ENCODE data around the gene ANKLE1. TPM values are rescaled to one million over a fixed set of nuclear protein-coding genes. Genes with fewer than 3 reads are reported as not detected.
"Not testable (repeated sequence)": the region's sequence is repeated elsewhere in the genome, so short reads cannot be mapped to it uniquely, and the experiment has no call there.

Gene ANKLE1
- total RNA-seq, 2 donors from 2014 or later = 0.22 to 0.67 TPM

DNA sequence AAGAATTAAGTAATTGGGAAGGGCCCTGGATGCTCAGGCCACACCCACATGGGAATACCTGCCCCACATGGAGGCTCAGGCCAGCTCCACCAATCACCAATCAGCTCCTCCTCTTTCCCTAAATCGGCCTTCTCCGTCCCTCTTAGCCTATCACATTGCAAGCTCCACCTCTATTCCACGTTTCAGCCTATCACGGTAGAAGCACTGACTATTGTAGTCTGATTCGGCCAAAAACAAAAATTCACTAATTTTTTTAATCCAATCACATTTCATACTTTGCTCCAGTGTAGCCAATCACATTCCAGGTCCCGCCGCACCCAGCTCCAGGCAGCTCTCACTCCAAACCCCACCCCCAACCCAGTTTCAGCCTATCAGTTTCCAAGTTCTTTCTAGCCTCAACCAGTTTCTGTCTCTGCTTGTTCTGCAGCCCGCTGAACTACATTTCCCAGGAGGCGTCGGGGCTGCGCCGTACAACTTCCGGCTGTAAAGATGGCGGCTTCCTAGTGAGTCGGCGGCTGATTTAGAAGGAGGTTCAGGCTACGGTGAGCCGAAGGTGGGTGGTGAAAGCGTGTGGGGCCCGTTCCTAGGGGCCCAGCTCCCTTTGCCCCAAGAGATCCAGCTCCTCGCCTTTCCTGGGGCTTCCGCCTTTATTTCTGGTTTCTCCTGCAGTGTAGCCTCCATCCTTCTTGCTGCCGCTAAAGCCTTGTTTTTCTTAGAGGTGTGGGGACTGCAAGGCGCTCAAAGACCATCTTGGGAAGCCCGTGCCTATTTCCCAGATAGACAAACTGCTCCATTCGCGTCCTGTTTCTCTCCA, 14.5 kb upstream of the ANKLE1 start, which contains the start of gene BABAM1:
Gene BABAM1, plus strand, starts transcription at position 469 of the 814 bp plus-strand sequence. CDS start 1,364 bp downstream, outside the sequence.
- ATAC-seq = peak; percentile 96
- peak; percentile 93 to 97 for DNase-seq
- intact Hi-C loops (cut with DNase I, micrococcal nuclease) = no loop called here

DNA sequence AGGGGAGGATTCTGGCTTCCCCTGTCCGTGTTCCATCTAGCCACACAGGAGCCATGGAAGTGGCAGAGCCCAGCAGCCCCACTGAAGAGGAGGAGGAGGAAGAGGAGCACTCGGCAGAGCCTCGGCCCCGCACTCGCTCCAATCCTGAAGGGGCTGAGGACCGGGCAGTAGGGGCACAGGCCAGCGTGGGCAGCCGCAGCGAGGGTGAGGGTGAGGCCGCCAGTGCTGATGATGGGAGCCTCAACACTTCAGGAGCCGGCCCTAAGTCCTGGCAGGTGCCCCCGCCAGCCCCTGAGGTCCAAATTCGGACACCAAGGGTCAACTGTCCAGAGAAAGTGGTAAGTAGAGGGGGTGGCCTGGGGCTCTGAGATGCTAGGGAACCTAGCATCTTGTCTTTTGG, 12.9 kb upstream of the ANKLE1 start:
- DNase-seq = no peak
- ATAC-seq = no peak
- intact Hi-C loops (cut with DNase I, micrococcal nuclease) = no loop called here

DNA sequence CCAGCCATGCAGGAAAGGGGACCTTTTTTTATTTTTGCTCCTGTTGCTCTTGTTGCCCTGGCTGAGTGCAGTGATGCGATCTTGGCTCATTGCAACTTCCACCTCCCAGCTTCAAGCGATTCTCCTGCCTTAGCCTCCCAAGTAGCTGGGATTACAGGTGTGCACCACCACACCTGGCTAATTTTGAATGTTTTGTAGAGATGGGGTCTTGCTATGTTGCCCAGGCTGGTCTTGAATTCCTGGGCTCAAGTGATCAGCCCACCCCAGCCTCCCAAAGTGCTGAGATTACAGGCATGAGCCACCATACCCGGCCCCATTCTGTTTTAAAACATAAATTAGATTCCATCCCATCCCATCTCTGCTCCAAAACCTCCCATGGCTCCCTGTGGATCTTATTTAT, 6.8 kb upstream of the ANKLE1 start:
- DNase-seq; ATAC-seq; intact Hi-C loops (cut with DNase I, micrococcal nuclease): not testable (repeated sequence)

GRCh38 chr19:17275441-17276175, 6.1 kb upstream of the ANKLE1 start:
- intact Hi-C loops (cut with DNase I, micrococcal nuclease) = no loop called here
- DNase-seq = no peak

DNA sequence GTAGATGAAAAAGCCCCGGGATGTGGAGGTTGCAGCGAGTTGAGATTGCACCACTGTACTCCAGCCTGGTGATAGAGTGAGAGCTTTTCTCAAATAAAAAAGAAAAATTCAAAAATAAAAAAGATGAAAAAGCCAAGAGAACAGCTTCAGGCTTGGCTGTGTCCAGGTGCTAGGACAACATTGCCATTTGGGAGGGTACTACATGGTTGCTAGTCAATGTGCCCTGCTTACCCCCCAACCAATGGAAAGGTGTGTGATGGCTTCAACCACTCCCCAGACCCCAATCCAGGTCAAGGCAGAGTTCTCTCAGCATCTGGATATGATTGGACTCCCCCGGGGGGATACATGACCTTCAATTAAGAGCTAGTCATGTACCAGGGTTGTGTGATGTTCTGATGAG, 2.3 kb upstream of the ANKLE1 start:
- intact Hi-C loops (cut with DNase I, micrococcal nuclease) = no loop called here
- ATAC-seq (no peak), DNase-seq (no peak)

More at GRCh38 chr19:17275441-17276175, 6.1 kb upstream of the ANKLE1 start:
- ATAC-seq = no peak

- intact Hi-C loops (cut with DNase I, micrococcal nuclease) = loop anchor here (5.0 to 10.0 kb wide), 3 partner anchors 75 to 218 kb away; no protein-coding TSS in a partner anchor
- DNase-seq = peak; percentile 81 to 92
- peak; percentile 98 for ATAC-seq
Measured at GRCh38 chr19:17282488-17283125, 906 bp downstream of the ANKLE1 start.

DNA sequence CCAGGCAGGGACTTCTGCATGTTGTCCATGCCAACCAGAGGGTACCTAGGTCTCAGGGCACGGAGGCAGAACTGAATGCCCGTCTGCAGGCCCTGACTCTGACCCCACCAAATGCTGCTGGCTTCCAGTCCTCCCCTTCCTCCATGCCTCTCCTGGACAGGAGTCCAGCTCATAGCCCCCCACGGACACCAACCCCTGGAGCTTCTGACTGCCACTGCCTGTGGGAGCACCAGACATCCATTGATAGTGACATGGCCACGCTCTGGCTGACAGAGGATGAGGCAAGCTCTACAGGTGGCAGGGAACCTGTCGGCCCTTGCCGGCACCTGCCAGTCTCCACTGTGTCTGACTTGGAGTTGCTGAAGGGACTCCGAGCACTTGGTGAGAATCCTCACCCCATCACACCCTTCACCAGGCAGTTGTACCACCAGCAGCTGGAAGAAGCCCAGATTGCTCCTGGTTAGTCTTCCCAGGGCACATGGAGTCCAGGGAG, 1.8 kb downstream of the ANKLE1 start:
- DNase-seq = no peak
- ATAC-seq = no peak
- intact Hi-C loops (cut with DNase I, micrococcal nuclease) = loop anchor here (5.0 to 10.0 kb wide), 3 partner anchors 76 to 219 kb away; no protein-coding TSS in a partner anchor

GRCh38 chr19:17285415-17286135, 3.9 kb downstream of the ANKLE1 start:
- DNase-seq (no peak), ATAC-seq (no peak)
- intact Hi-C loops (cut with DNase I, micrococcal nuclease) = loop anchor here in 1 of 2 donors (10.0 kb wide), 2 partner anchors 81 to 221 kb away; no protein-coding TSS in a partner anchor

- intact Hi-C loops (cut with DNase I, micrococcal nuclease) = loop anchor here in 1 of 2 donors (10.0 kb wide), 2 partner anchors 81 to 221 kb away; no protein-coding TSS in a partner anchor
- ATAC-seq = no peak
Measured at GRCh38 chr19:17286263-17286662, 4.6 kb downstream of the ANKLE1 start.

GRCh38 chr19:17286752-17287151, 5.1 kb downstream of the ANKLE1 start:
- no peak for ATAC-seq
- DNase-seq = no peak
- intact Hi-C loops (cut with DNase I, micrococcal nuclease) = loop anchor here in 1 of 2 donors (10.0 kb wide), 2 partner anchors 82 to 222 kb away; no protein-coding TSS in a partner anchor

More at GRCh38 chr19:17286263-17286662, 4.6 kb downstream of the ANKLE1 start:
- no peak for DNase-seq

DNA sequence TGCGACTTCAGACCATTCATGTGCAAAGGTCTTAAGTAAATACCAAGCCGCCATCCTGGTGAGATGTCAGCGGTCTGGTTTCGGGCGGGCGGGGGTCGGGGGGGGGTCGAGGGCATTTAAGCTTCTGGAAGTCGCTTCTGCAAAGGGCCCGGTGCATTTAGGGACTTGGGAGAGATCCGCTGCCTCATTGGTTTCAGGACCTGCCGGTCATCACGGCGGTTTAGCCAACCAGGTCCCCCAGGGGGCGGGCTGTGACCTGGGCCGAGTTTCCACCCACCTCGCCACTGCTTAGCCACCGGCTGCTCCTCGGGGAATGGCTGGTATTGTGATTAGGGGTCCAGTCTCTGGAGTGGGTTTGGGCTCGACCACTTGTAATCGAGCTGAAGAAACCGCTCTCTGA, 7.8 kb downstream of the ANKLE1 start:
- ATAC-seq (peak; percentile 41), DNase-seq (peak; percentile 72 to 81)
- intact Hi-C loops (cut with DNase I, micrococcal nuclease) = loop anchor here in 1 of 2 donors (10.0 kb wide), 2 partner anchors 85 to 225 kb away; no protein-coding TSS in a partner anchor

DNA sequence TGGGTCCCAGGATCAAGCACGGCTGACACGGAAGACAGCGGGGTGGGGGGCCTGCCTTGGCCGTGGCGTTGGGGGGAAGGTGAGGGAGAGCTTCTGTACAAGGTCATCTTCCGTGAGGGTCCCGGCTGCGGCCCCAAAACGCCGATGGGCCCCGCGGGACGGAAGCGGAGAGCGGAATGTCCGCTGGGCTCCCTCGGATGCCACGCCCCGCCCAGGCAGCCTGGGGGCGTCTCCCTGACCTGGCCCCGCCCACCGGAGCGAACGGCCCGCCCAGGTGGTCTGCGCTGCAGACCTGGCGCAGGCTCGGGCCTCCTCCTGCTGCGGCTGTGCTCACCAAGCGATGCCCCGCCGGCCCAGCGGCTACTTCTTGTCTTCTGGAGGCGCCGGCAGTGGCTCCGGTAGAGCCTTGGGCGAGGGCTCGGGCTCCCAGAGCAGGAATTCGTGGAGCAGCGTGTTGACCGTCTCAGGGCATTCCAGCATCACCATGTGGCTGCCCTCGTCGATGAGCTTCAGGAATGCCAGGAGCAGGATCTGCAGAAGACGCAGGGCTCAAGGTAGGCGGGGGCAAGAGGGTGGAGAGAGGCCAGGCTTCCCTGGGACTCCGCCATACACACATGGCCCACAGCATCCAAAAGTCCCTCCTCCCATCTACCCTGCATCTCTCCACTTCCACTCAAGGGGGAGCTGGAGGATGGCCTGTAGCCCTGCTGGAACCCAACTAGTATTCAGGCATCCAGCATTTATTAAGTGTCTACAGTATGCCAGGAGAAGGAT, 10.8 kb downstream of the ANKLE1 start:
- ATAC-seq (peak; percentile 93), DNase-seq (peak; percentile 82 to 86)
- intact Hi-C loops (cut with DNase I, micrococcal nuclease) = no loop called here

DNA sequence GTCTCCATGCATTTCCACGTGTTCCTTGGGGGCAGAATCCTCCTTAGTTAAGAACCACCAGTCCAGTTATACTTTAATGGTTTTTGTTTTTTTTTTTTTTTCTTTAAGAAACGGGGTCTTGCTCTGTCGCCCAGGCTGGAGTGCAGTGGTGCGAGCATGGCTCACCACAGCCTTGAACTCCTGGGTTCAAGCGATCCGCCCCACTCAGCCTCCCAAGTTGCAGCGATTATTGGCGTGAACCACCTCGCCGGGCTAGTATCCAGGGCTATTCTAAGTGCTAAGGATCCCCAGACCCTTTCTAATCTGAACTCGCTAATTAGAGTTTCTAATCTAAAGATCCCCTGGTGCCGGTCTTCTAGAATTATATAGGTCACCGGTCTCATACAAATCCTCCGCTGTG, 11.9 kb downstream of the ANKLE1 start:
- intact Hi-C loops (cut with DNase I, micrococcal nuclease) = no loop called here
- DNase-seq = no peak
- ATAC-seq = no peak

- intact Hi-C loops (cut with DNase I, micrococcal nuclease) = no loop called here
- ATAC-seq = peak; percentile 26
- DNase-seq = peak in 1 of 2 donors; percentile 66
Measured at GRCh38 chr19:17294051-17294891, 12.6 kb downstream of the ANKLE1 start.

DNA sequence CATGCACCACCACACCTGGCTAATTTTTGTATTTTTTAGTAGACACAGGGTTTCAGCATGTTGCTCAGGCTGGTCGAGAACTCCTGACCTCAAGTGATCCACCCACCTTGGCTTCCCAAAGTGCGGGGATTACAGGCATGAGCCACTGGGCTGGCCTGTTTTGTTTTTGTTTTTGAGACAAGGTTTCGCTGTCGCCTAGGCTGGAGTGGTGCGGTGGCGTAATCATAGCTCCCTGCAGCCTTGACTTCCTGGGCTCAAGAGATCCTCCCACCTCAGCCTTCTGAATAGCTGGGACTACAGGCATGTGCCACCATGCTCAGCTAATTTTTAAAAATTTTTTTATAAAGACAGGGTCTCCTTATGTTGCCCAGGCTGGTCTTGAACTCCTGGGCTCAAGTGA, 13.8 kb downstream of the ANKLE1 start:
- intact Hi-C loops (cut with DNase I, micrococcal nuclease); ATAC-seq; DNase-seq: not testable (repeated sequence)

DNA sequence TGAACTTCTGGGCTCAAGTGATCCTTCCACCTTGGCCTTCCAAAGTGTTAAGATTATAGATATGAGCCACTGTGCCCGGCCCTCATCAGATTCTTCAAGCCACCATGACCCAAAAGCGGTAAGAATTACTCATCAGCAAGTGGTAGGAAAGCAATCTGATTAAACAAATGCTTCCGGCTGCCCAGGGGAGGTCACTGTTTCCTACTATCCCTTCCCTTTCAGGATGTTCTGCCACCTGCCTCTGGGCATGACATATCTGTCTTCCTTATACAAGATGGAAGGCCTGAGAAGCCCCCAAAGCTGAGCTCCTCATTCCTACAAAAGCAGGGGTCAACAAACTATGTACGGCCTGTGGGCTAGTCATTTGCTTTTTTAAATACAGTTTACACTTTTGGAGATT, 14.6 kb downstream of the ANKLE1 start:
- DNase-seq (no peak), ATAC-seq (no peak)
- intact Hi-C loops (cut with DNase I, micrococcal nuclease) = no loop called here
